HEK293T (cell line): ENCODE measurements around the gene TUT1.

Experiments
- BHLHE40 ChIP-seq: fragments of 450-650 bp; IDR thresholded peaks from 2 replicates; pipeline ENCODE4 v1.6.1; 2016; ENCODE audit warnings: mild to moderate bottlenecking, moderate library complexity, borderline replicate concordance
- SUZ12 ChIP-seq: fragments of 450-650 bp; IDR thresholded peaks from 2 replicates; pipeline ENCODE4 v1.6.1; 2016; ENCODE audit warnings: mild to moderate bottlenecking

- no peak for TF ChIP-seq BHLHE40
- TF ChIP-seq SUZ12, result no peak
Observed at GRCh38 chr11:62595124-62595523, 3.8 kb upstream of the TUT1 start.
